ENCODE results near the gene GALNT18. TPM values are rescaled to one million over a fixed set of nuclear protein-coding genes. Genes with fewer than 3 reads are reported as not detected.

GALNT18 gene
- total RNA-seq, 4 donors from 2014 or later = 4.7 to 20.4 (median 14.1) TPM

GRCh38 chr11:11322101-11322500 lies 299.7 kb downstream of the GALNT18 start:
- H3K4me3 ChIP-seq = no peak overlapping the region
- no peak for TF ChIP-seq POLR2A (IDR thresholded peaks at IDR 0.05)
- no peak for TF ChIP-seq CTCF (IDR thresholded peaks at IDR 0.05)
- peaks cover 0 to 24% (median 0%) of the 10 kb centered on the region in 3 donors for H3K36me3 ChIP-seq
- no peak overlapping the region for H3K27ac ChIP-seq
- no peak for DNase-seq
- intact Hi-C loops (cut with DNase I) = no loop called here
- H3K9me3 ChIP-seq = peaks cover 0 to 11% (median 0%) of the 10 kb centered on the region in 3 donors
- no peaks in the 10 kb centered on the region for H3K27me3 ChIP-seq
- no peaks in the 10 kb centered on the region for H3K4me1 ChIP-seq

DNA sequence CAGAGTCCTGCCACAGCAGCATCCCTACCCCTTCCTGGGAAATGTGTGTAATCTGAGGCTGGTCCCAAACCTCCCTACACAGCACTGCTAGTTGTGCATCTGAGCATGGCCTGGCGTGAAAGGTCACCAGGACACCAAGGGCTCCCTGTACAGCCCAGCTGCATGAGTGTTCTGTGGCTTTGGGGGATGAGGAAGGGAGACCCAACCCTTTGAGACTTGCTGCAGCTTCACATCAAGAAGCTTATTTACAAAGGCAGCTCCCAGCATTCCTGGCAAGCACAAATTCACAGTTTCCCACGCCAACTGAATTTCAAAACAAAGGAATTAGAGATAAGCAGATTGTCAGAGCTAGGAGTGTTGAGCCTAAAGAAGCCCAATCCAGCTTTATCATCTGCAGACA lies 301.0 kb downstream of the GALNT18 start:
- TF ChIP-seq POLR2A (IDR thresholded peaks at IDR 0.05) = no peak
- intact Hi-C loops (cut with DNase I) = no loop called here
- H3K9me3 ChIP-seq = peaks cover 0 to 11% (median 0%) of the 10 kb centered on the region in 3 donors
- H3K27me3 ChIP-seq = no peaks in the 10 kb centered on the region
- WGBS, 2 donors = 57% methylated on average over 1 of the region's 2 CpGs; no CpG with 5 or more reads in 1 of the 2 donors
- DNase-seq = no peak
- no peak overlapping the region for H3K27ac ChIP-seq
- no peak overlapping the region for H3K4me3 ChIP-seq
- peaks cover 0 to 12% (median 0%) of the 10 kb centered on the region in 3 donors for H3K36me3 ChIP-seq
- H3K4me1 ChIP-seq = no peaks in the 10 kb centered on the region

DNA sequence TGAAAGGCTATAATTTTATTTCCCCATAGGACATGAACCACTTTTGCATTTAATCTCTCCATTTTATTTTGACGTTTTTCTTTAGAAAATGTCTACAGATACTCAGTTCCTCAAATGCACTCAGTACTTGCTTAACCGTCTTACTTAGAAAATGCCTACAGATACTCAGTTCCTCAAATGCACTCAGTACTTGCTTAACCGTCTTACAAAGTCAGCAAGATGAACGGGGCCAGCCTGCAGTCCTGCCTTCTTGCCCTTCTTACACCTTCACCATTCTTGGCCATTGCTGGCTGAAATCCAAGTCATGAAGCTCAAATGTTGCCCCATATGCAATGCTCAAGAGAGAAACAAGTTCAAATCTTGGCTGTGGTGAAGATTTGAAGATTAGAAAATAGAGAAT lies 302.8 kb downstream of the GALNT18 start:
- peaks cover 0 to 11% (median 0%) of the 10 kb centered on the region in 3 donors for H3K9me3 ChIP-seq
- no peak for DNase-seq
- 74 to 87% methylated on average over 4 of the region's 4 CpGs for WGBS, 2 donors
- H3K4me1 ChIP-seq = peaks cover 1 to 8% (median 8%) of the 10 kb centered on the region in 3 donors
- H3K27ac ChIP-seq = no peak overlapping the region
- TF ChIP-seq CTCF (IDR thresholded peaks at IDR 0.05) = no peak
- no peak for TF ChIP-seq POLR2A (IDR thresholded peaks at IDR 0.05)
- intact Hi-C loops (cut with DNase I) = no loop called here
- H3K36me3 ChIP-seq = no peaks in the 10 kb centered on the region
- no peak overlapping the region for H3K4me3 ChIP-seq
- H3K27me3 ChIP-seq = no peaks in the 10 kb centered on the region

GRCh38 chr11:11318461-11318860 lies 303.3 kb downstream of the GALNT18 start:
- intact Hi-C loops (cut with DNase I) = no loop called here
- WGBS, 2 donors = 84 to 85% methylated on average over 6 to 7 of the region's 7 CpGs

DNA sequence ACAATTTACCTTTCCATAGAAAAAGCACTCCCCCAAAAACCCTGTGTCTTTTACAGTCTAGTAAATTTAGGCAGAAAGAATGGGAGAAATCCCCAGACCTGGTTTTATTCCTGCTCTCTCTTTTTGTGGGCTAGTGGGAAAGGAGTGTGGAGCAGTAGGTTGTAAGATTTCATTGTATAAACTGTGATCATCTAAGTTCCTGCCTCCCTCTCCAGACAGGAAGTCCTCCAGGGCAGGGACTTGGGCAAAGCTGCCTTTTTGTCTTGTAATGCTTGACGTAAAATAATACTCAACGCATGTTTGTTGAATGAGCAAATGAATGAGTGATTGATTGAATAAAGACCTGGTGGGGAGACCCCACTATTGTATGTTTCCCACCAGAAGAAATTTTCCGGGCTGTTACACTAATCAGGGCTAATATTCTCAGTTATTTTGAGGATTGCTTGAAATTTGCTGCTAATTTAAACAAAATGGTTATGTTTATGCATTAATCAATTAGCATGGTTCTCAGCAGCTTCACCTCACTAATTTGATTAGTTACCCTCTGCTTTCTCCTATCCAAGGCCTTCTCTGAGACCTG lies 305.1 kb downstream of the GALNT18 start:
- no peak for DNase-seq
- peaks cover 4 to 22% (median 19%) of the 10 kb centered on the region in 3 donors for H3K4me1 ChIP-seq
- H3K27ac ChIP-seq = no peak overlapping the region
- no peaks in the 10 kb centered on the region for H3K27me3 ChIP-seq
- intact Hi-C loops (cut with DNase I) = no loop called here
- H3K9me3 ChIP-seq = no peaks in the 10 kb centered on the region
- no peak overlapping the region for H3K4me3 ChIP-seq
- TF ChIP-seq CTCF (IDR thresholded peaks at IDR 0.05) (no peak), POLR2A (IDR thresholded peaks at IDR 0.05) (no peak)
- WGBS, 2 donors = 77 to 95% methylated on average over 3 of the region's 3 CpGs
- H3K36me3 ChIP-seq = no peaks in the 10 kb centered on the region

More at GRCh38 chr11:11318461-11318860, 303.3 kb downstream of the GALNT18 start:
- H3K27me3 ChIP-seq = no peaks in the 10 kb centered on the region
- H3K36me3 ChIP-seq = no peaks in the 10 kb centered on the region
- H3K9me3 ChIP-seq = peaks cover 0 to 11% (median 0%) of the 10 kb centered on the region in 3 donors
- no peak overlapping the region for H3K4me3 ChIP-seq
- TF ChIP-seq POLR2A (IDR thresholded peaks at IDR 0.05) = no peak
- no peak for TF ChIP-seq CTCF (IDR thresholded peaks at IDR 0.05)
- peaks cover 4 to 13% (median 13%) of the 10 kb centered on the region in 3 donors for H3K4me1 ChIP-seq
- no peak for DNase-seq
- no peak overlapping the region for H3K27ac ChIP-seq
